HG03469 (cell line): ENCODE data around the gene IL37.
"Not testable (repeated sequence)": the region's sequence is repeated elsewhere in the genome, so short reads cannot be mapped to it uniquely, and the experiment has no call there.

ENCODE experiments used
- ATAC-seq: cut with Tn5 transposase; IDR thresholded peaks from one replicate; pipeline ENCODE4 v1.9.1; 2021; ENCODE audit warnings: mild to moderate bottlenecking, moderate library complexity, moderate number of reproducible peaks; ENCODE audit not compliant: unreplicated experiment

Gene IL37

DNA sequence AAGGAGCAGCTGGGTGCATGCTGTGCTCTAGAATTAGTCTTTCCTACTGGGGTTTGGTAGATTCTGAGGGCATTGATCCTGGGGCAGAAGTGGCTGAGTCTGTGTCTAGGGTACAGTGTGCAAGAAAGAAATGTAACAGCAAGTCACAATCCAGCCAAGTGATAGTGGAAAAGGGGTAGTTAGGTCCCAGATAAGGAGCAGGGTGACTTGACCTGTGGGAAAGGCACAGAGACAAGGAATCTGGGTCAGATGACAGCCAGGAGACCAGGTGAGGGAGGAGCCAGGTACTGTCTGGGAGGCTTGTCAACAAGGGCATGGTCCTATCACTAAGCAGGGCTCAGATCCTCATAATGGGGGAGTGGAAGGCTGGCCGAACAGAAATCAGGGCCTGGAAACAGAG, 8.1 kb downstream of the IL37 start:
- ATAC-seq, result no peak

DNA sequence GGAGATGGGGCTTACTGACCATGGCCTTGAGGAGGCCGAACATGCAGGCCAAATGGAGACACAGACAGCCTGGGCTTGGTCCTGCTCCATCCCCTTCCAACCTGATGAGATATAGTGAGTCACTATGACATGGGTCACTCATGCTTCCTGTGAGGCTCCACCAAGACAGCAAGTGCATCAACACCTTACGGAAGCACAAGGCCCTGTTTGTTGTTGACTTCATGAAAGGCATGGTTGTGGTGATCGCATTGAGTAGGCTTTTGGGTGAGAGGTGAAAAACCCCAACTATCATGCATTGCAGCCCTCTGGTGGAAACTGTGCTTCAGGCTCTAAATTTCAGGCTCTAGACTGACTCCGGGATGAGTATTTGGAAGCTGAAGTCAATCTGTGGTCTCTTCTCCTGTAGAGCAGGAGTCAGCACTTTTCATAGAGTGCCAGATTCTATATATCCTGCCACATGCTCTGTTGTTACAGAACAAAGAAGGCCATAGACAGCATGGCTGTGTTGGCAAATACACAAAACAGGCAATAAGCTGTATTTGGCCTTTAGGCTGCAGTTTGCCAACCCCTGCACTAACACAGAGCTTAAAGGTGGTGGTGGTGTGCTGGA, 10.1 kb downstream of the IL37 start:
- no peak for ATAC-seq

DNA sequence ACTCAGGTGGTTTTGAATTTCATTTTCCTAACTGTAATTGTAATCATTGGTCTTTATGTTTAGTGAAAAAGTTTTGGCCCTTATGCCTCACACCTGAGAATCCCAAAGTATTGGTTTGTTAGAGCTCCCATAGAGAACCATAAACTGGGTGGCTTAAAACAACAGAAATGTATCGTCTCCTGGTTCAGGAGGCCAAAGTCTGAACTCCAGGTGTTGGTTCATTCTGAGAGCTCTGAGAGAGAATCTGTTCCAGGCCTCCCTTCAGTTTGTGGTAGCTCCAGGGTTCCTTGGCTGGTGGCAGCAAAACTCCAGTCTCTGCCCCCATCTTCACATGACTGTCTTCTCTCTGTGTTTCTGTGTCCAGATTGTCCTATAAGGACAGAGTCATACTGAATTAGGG, 11.0 kb downstream of the IL37 start:
- no peak for ATAC-seq

DNA sequence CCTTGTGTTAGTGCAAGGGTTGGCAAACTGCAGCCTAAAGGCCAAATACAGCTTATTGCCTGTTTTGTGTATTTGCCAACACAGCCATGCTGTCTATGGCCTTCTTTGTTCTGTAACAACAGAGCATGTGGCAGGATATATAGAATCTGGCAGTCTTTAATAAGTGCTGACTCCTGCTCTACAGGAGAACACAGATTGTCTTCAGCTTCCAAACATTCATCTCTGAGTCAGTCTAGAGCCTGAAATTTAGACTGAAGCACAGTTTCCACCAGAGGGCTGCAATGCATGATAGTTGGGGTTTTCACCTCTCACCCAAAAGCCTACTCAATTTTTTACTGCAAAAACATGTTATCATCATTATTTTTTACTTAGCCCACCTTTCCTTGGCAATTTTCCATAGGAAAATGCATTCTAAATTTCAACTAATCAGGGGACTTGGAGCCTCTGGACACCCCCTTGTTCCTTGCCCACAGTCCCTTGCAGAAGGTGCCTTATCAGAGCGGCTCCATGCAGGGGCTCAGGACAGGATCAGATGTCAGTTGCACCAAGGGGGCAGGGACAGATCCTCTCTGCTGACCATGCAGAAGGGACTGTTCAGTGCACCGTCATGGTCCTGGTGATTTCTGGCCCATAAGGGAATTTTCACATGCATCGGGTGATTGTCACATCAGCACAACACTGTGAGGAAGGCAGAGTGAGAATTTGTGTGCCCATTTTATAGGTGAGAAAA, 12.4 kb downstream of the IL37 start:
- ATAC-seq, result no peak

DNA sequence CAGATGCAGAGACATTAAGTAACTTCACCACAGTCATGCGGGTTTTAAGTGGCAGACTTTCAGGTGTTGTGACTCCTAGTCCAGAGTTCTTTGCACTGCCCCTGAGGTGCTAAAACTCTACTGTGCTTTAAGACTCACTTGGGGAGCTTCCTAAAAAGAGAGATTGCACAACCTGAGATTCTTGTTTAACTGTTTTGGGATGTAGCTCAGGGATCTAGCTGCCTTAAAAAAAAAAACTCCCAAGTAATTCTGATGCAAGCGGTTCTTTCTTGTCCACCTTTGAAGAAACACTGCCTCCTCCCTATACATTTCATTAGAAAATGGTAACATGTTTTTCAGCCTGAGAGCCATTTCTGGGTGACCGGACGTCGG, 13.0 kb downstream of the IL37 start:
- ATAC-seq, result no peak

DNA sequence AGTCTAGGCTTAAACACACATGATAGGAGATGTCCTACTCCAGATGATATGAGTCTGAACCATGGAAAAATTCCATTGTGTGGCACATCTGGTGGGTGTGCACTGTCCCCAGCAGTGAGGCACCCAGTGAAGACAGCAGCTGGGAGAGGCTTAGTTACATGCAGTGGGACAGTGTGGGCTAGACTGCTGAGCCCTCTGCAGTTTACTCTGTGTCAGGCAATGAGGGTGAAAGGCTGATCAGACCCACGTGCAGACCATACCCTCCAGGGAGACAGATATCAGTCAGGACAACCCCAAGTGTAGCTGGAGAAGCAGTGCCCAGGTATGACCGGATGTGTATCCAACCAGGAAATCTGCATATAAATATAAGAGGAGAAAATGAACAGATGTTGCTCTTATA, 13.4 kb downstream of the IL37 start:
- ATAC-seq, result no peak

DNA sequence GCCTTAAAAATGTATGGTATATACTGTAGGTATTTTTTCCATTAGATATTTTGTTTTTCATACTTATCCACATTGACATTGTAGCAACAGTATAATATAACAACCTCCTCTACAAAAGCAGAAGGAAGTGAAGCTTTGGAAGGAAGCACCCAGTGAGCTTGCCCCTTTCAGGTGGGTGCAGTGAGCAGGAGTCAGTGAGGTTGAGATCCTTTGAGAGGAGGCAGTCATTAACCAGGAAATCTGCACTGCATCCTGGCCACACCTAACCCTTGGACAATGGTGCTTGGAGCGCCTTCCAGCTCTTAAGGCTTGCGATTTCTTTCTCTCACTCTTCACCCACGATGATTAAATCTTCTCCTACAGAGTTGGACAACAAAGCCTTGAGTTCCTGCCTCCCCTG, 13.9 kb downstream of the IL37 start:
- ATAC-seq, result no peak

DNA sequence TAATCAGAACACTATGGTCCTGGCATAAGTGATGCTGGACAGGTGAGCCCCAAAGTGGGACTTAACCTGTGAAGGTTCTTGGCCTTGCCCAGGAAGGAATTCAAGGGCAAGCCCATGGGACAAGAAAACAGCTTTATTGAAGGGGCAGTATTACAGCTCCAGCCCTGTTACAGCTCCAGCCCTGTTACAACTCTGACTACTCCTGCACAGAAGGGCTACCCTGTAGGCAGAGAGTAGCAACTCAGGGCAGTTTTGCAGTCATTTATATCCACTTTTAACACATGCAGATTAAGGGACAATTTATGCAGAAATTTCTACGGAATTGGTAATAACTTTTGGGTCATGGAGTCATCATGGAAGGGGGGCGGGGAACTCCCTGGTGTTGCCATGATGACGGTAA, 15.7 kb downstream of the IL37 start:
- no peak for ATAC-seq

DNA sequence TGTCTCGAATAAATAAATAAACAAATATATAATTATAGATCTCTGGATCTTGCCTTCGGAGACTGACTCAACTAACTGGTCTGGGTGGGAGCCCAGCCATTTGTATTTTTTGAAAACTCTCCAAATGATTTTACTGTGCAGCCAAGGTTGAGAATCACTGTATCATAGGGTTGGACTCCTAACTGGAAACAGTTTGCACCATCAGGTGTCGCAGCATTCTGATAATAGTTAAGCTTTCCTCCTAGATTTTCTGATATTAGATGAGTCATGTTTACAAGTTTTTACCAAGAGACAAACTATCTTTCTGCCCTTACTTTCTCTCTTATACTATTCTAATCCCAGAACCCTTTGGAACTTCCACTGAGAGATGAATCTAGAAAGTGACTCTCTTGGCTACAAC, 16.8 kb downstream of the IL37 start:
- no peak for ATAC-seq

DNA sequence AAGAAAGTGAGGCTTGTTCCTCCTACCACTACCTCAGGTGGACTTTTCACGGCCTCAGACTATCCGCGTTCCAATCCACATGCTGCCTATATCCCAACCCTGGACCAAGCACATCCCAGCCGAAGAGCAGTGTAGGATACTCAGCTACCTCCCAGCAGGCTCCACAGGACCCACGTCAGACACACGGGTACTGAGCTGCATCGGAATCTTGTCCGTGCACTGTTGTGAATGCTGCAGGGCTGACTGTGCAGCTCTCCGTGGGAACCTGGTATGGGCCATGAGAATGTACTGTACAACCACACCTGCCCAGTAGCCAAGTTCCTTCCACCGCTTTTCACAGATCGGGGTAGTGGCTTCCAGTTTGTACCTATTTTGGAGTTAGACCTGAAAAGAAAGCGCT, 22.3 kb downstream of the IL37 start:
- no peak for ATAC-seq

DNA sequence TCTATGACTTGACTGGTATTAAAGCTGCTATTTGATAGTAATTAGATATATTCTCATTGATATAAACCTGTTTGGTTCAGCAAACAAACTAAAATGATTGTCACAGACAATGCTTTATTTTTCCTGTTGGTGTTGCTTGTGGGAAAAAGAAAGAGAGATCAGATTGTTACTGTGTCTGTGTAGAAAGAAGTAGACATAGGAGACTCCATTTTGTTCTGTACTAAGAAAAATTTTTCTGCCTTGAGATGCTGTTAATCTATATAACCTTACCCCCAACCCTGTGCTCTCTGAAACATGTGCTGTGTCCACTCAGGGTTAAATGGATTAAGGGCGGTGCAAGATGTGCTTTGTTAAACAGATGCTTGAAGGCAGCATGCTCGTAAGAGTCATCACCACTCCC, 23.2 kb downstream of the IL37 start:
- ATAC-seq, result not testable (repeated sequence)

DNA sequence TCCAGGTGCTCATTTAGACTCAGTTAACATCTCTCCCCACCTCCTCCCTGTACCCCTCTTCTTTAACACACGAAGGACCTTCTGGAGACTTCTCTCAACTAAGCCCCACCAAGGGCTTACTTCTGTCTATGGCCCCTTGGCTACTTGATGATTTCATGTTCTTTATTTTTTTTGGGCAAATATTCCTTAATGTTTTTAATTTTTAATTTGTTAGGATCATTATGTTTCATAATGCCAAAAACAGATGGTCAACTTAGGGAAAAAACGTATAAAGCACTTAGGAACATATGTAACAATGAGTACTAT, 25.9 kb downstream of the IL37 start:
- ATAC-seq, result no peak

DNA sequence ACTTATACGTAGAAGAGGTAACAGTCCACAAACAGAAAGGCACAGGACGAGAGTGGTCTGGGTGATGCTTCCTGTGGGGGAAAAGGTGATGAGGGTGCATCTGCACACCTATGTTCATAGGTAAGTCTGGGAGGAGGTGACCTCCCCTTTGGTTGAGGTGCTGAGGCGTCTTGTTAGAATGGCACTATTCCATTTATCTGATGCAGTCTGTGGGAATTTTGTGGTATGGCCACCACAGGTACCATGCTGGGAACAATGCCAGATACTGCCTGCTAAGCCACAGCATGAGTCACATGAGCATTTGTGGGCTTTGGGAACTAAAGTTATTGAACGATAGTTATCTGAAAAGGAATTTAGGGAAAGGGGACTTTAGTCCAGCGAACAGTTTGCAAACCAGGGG, 27.9 kb downstream of the IL37 start:
- no peak for ATAC-seq

DNA sequence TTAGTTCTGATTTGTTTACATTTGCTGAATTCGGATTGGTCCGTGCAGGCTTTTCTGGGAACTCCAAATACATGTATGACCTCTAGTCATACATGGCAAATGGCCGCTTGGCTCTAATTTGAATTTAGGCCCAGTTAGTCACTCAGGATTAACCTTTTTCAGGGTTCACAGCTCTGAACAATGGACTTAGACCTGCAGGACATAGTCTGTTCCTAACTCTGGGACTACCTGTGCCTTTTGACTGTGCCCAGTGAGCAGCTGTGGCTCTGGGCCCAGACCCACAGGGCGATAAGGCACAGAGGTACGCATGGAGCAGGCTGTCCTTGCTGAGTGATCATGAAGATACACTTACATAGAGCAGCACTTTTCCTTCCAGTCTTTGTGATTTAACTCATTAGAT, 28.5 kb downstream of the IL37 start:
- no peak for ATAC-seq

DNA sequence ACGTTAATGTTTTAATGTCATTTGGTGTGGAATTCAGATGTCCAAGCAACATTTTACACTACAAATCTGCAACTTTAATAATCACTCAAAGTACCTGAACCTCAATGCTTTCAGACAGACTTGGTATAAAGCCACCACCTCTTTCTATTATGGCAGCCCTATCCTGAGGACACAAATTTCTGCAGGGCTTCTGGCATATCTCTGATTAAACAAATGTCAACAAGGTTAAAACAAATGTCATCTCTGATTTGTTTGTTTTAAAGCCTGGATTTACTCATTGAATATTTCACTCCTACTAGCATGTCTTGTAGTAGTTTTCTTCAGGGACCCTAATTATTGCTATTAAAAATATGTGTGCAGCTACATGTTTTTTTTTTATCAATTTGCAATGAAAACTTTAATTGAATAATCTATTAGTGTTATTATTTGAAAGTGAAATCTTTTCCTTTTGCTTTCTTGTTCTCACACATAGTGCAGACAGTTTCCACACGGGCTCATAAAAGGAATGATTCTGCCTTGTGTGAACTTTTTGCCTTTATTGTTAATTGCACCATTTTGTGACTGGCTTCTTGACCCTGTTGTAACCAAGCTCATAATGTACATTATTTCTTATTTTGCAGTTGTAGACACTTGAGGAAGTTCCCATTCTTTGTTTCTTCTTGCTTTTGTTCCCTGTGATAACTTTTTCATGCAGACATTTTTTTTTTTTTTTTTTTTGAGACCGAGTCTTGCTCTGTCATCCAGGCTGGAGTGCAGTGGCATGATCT, 30.1 kb downstream of the IL37 start:
- ATAC-seq, result no peak

DNA sequence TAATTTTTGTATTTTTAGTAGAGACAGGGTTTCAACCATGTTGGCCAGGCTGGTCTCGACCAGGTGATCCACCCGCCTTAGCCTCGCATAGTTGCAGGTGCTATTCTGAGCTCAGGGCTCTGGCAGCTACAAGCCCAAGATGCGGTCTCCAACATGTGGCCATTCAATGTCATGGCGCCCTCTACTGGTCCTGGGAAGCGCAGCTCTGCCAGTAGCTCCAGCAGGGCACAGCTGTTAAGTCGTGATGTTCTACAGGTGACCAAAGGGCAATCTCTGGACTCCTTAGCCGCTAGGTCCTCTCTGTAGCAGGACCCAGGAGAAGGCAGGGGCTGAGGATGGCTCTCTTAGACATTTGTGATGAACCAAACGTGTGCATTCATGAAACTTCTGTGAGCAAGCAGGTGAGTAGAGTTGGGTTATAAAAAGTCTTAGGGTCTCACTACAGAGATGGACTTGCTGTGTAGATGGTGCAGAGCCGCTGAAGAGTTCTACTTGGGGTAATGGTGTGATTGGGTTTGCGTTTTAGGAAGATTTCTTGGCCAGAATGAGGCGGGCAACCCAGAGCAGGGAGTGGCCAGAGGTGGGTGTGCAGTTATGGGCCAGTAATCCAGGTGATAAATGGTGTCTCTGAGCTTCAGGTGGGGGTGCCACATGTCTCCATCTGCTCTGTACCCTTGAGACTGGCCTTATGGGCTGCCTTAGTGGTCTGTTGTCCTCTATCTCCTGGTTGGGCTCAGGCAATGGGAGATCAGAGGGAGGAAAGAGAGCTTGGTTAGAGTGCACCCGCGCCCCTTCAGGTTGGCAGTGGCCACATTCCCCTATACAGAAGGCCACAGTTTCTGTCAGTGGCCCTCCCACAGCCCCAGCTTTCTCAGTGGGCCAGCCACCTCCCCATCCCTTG, 31.0 kb downstream of the IL37 start:
- ATAC-seq, result no peak

DNA sequence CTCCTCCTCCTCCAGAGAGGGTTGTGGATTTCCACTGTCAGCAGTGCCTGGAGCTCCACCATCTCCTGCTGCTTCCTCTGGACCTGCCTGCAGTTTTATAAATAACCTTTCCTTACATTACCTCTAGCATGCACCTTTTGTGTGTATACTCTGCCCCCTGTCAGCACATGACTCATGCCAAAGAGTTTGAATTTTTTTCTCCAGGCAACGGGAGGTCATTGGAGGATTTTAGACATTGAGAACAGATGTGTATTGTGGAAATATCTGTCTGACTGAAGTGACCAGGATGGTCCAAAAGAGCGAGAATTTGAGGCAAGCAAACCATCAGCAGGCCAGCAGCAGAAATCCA, 31.7 kb downstream of the IL37 start:
- ATAC-seq, result no peak

DNA sequence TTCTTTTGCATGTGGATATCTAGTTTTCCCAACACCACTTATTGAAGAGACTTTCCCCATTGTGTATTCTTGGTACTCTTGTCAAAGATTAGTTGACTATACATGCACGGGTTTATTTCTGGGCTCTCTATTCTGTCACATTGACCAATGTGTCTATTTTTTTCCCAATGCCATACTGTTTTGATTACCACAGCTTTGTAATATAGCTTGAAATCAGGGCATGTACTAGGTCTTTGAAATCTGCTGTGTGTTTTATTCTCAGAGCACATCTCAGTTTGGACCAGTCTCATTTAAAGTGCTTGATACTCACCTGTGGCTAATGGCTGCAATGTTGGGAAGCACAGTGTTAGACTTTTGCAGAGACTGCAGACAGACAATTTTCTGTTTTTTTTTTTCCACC, 34.0 kb downstream of the IL37 start:
- ATAC-seq, result no peak

DNA sequence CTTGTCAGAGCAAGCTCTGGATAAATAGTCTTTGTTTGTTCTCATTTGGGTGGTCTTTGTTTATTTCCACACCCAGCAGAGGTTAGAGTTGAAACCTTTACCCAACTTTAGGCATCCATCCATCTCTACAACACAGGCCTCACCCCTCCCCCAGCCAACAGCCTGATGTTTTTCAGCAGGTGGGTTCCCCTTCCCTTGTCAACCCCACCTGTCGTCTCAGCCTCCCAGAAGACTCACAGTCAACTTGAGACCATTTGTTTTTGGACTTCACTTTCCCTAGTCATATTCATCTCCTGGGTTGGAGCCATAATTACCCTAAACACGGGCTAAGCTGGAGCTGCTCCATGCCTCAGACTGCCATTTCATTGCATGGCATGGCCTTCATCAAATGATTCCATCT, 35.1 kb downstream of the IL37 start:
- ATAC-seq, result no peak

DNA sequence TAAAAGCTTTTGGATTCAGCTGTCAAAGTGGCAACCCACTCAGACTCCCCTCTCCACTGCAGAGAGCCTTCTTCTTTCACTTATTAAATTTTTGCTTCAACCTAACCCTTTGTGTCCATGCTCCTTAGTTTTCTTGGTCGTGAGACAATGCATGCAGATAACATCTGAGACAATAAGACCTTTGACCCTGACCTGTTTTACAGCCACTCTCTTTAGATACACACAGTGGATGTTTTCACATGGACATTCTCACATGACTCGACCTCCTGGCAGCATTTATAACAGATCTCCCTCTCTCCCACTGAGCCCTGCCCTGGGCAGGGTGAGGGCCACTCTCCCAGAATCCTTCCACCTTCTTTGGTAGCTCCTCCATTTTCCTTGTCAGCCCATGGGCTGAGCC, 36.4 kb downstream of the IL37 start:
- ATAC-seq, result no peak

DNA sequence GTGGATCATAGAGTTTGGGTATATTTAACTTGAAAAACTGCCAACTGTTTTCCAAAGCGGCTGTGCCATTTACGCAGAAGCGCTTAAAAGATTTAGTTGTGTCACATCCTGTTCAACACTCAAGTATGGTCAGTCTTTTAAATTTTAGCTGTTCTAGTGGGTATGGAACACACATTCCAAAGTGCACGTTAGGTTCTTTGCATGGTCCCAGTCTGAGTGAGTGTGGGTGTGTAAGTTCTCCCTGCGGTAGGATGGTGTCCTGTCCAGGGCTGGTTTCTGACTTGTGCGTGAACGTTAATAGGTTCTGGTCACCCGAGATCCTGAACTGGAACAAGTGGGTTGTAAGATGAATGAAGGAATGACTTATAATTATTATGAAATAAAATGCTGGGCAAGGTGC, 38.5 kb downstream of the IL37 start:
- no peak for ATAC-seq

DNA sequence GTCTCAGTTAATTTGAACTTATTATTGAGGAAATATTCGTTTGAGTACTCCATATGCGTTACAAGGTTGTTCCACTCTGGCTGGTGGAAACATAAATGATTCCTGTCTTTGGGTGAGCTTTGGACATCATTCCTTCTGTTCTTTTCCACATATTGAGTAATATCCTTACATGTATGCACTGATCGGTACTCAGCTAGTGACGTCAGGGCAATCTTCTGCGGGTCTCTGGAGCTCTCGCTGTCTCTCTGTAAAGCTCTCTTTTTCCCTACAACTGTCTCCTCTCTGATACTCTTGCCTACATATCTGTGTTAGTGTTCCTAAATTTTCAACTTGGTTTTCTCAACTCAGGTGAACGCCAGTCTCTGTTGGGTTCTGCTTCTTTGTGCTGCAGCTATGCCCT, 43.4 kb downstream of the IL37 start:
- no peak for ATAC-seq
